Ecto neural progenitor cell (in vitro differentiated cells): ENCODE data around the gene LRRTM4.

Experiments
- DNase-seq: peaks from one replicate; pipeline ENCODE4 v3.0.0-alpha.2; 2018; ENCODE audit warnings: low spot score

Gene LRRTM4

GRCh38 chr2:77470096-77470495 is 52.1 kb downstream of the LRRTM4 start:
- DNase-seq, result no peak

GRCh38 chr2:77469106-77469505 is 53.1 kb downstream of the LRRTM4 start:
- no peak for DNase-seq

GRCh38 chr2:77459840-77460239 is 62.3 kb downstream of the LRRTM4 start:
- DNase-seq, result no peak

GRCh38 chr2:77458216-77458615 is 64.0 kb downstream of the LRRTM4 start:
- DNase-seq, result no peak

GRCh38 chr2:77457665-77458064 is 64.5 kb downstream of the LRRTM4 start:
- DNase-seq, result no peak

GRCh38 chr2:77443076-77443475 is 79.1 kb downstream of the LRRTM4 start:
- no peak for DNase-seq

- DNase-seq, result no peak
These were observed 87.3 kb downstream of the LRRTM4 start for GRCh38 chr2:77434880-77435279.

- no peak for DNase-seq
These were observed 93.2 kb downstream of the LRRTM4 start for GRCh38 chr2:77428946-77429345.

- no peak for DNase-seq
These were observed 100.2 kb downstream of the LRRTM4 start for GRCh38 chr2:77421971-77422370.

- no peak for DNase-seq
These were observed 103.6 kb downstream of the LRRTM4 start for GRCh38 chr2:77418537-77418936.

GRCh38 chr2:77404189-77404588 is 118.0 kb downstream of the LRRTM4 start:
- DNase-seq, result no peak

- DNase-seq, result no peak
These were observed 123.1 kb downstream of the LRRTM4 start for GRCh38 chr2:77398970-77399600.

- DNase-seq, result no peak
These were observed 124.4 kb downstream of the LRRTM4 start for GRCh38 chr2:77397763-77398162.

- no peak for DNase-seq
These were observed 127.2 kb downstream of the LRRTM4 start for GRCh38 chr2:77395011-77395410.

- DNase-seq, result no peak
These were observed 131.1 kb downstream of the LRRTM4 start for GRCh38 chr2:77391119-77391518.

- no peak for DNase-seq
These were observed 134.9 kb downstream of the LRRTM4 start for GRCh38 chr2:77387324-77387723.

- DNase-seq, result no peak
These were observed 149.5 kb downstream of the LRRTM4 start for GRCh38 chr2:77372636-77373035.

- DNase-seq, result no peak
These were observed 151.7 kb downstream of the LRRTM4 start for GRCh38 chr2:77370511-77370910.

GRCh38 chr2:77363277-77363676 is 158.9 kb downstream of the LRRTM4 start:
- no peak for DNase-seq

GRCh38 chr2:77348821-77349220 is 173.4 kb downstream of the LRRTM4 start:
- DNase-seq, result no peak

GRCh38 chr2:77336013-77336412 is 186.2 kb downstream of the LRRTM4 start:
- DNase-seq, result no peak

GRCh38 chr2:77328134-77328931 is 193.8 kb downstream of the LRRTM4 start:
- DNase-seq, result no peak

- no peak for DNase-seq
These were observed 196.8 kb downstream of the LRRTM4 start for GRCh38 chr2:77325395-77325794.

GRCh38 chr2:77322431-77322830 is 199.7 kb downstream of the LRRTM4 start:
- no peak for DNase-seq
